HepG2 (cell line): Measurements from ENCODE around the gene SLC38A3. TPM values are rescaled to one million over a fixed set of nuclear protein-coding genes. Genes with fewer than 3 reads are reported as not detected.

Experiments
- CHCHD3 ChIP-seq: sonication (generic); formaldehyde crosslinking; IDR thresholded peaks from 2 replicates; pipeline ENCODE4 v1.8.0; 2022; ENCODE audit warnings: mild to moderate bottlenecking, missing genetic modification reagents, moderate library complexity
- DPF2 ChIP-seq: sonication (generic); formaldehyde crosslinking; IDR thresholded peaks from 2 replicates; pipeline ENCODE4 v1.4.0; 2020; ENCODE audit warnings: mild to moderate bottlenecking, low read depth, missing genetic modification reagents, borderline replicate concordance
- ETV5 ChIP-seq: IDR thresholded peaks from 2 replicates; pipeline ENCODE4 v1.6.1; 2018; ENCODE audit warnings: missing biosample characterization, missing genetic modification reagents, inconsistent platforms, borderline replicate concordance
- FOSL2 ChIP-seq: sonication (generic); formaldehyde crosslinking; IDR thresholded peaks from 2 replicates; pipeline ENCODE4 v1.4.0; 2020; ENCODE audit warnings: missing genetic modification reagents
- GTF3A ChIP-seq: sonication (generic); formaldehyde crosslinking; conservative IDR thresholded peaks from 2 replicates; pipeline ENCODE4 v1.4.0; 2020; ENCODE audit warnings: mild to moderate bottlenecking, missing genetic modification reagents
- HIVEP1 ChIP-seq: sonication (generic); formaldehyde crosslinking; IDR thresholded peaks from 2 replicates; pipeline ENCODE4 v1.4.0; 2020; ENCODE audit warnings: mild to moderate bottlenecking, missing genetic modification reagents
- HOXA3 ChIP-seq: sonication (generic); formaldehyde crosslinking; IDR thresholded peaks from 2 replicates; pipeline ENCODE4 v1.5.0; 2020; ENCODE audit warnings: missing genetic modification reagents
- JDP2 ChIP-seq: sonication (generic); formaldehyde crosslinking; IDR thresholded peaks from 2 replicates; pipeline ENCODE4 v1.8.1; 2022; ENCODE audit warnings: missing genetic modification reagents, borderline replicate concordance
- MATR3 ChIP-seq: sonication (generic); formaldehyde crosslinking; IDR thresholded peaks from 2 replicates; pipeline ENCODE4 v1.4.0; 2020; ENCODE audit warnings: missing genetic modification reagents
- MAZ ChIP-seq, 2 experiments: sonication (generic) in 1 of 2; formaldehyde crosslinking in 1 of 2; IDR thresholded peaks; 2 replicates each; pipeline versions ENCODE4 v1.5.0 to v1.6.1; 2012 to 2020; ENCODE audit warnings: low read depth in 2 of 2, mild to moderate bottlenecking in 2 of 2, borderline replicate concordance in 1 of 2, improper control_type of control experiment in 1 of 2, low read length in 1 of 2, missing genetic modification reagents in 1 of 2, moderate library complexity in 1 of 2
- NFRKB ChIP-seq: fragments of 450-650 bp; IDR thresholded peaks from 2 replicates; pipeline ENCODE4 v1.6.1; 2017
- NFYB ChIP-seq: sonication (generic); formaldehyde crosslinking; IDR thresholded peaks from 2 replicates; pipeline ENCODE4 v1.4.0; 2020; ENCODE audit warnings: missing genetic modification reagents
- PPARG ChIP-seq: conservative IDR thresholded peaks from 2 replicates; pipeline ENCODE4 v1.6.1; 2016; ENCODE audit warnings: missing biosample characterization, missing genetic modification reagents
- SALL1 ChIP-seq: sonication (generic); formaldehyde crosslinking; IDR thresholded peaks from 2 replicates; pipeline ENCODE4 v1.8.0; 2022; ENCODE audit warnings: mild to moderate bottlenecking, missing genetic modification reagents
- SPEN ChIP-seq: sonication (generic); formaldehyde crosslinking; IDR thresholded peaks from 2 replicates; pipeline ENCODE4 v1.5.1; 2020; ENCODE audit warnings: low read depth, mild to moderate bottlenecking, missing genetic modification reagents
- ZC3H4 ChIP-seq: sonication (generic); formaldehyde crosslinking; IDR thresholded peaks from 2 replicates; pipeline ENCODE4 v1.4.0; 2020; ENCODE audit warnings: missing genetic modification reagents, borderline replicate concordance
- ZFP36L2 ChIP-seq: sonication (generic); formaldehyde crosslinking; IDR thresholded peaks from 2 replicates; pipeline ENCODE4 v1.4.0; 2020; ENCODE audit warnings: missing genetic modification reagents
- ZNF441 ChIP-seq: sonication (generic); formaldehyde crosslinking; IDR thresholded peaks from 2 replicates; pipeline ENCODE4 v1.7.0; 2021; ENCODE audit warnings: missing genetic modification reagents, borderline replicate concordance
- ZNF574 ChIP-seq: sonication (generic); formaldehyde crosslinking; IDR thresholded peaks from 2 replicates; pipeline ENCODE4 v1.4.0; 2020; ENCODE audit warnings: missing genetic modification reagents
- ZNF775 ChIP-seq: sonication (generic); formaldehyde crosslinking; IDR thresholded peaks from 2 replicates; pipeline ENCODE4 v1.4.0; 2020; ENCODE audit warnings: missing genetic modification reagents, mild to moderate bottlenecking, moderate library complexity, borderline replicate concordance
- ZSCAN5A ChIP-seq: sonication (generic); formaldehyde crosslinking; IDR thresholded peaks from 2 replicates; pipeline ENCODE4 v1.8.0; 2022; ENCODE audit warnings: mild to moderate bottlenecking, missing genetic modification reagents, borderline replicate concordance
- polyA plus RNA-seq, 8 experiments: library from polyadenylated mRNA; depleted of rRNA in 3 of 8; stranded (reverse) in 7 of 8; unstranded in 1 of 8; fragments of >200 nt; fragmentation: Illumina TruSeq in 4 of 8; extraction: Trizol in 4 of 8; gene quantifications; 2 replicates each; pipeline versions ENCODE4 v1.2.1 to v1.2.3, GENCODE V29; 2011 to 2016; ENCODE audit warnings: low read depth in 4 of 8, missing spikeins in 1 of 8, mixed read lengths in 1 of 8; ENCODE audit not compliant: insufficient read depth in 1 of 8
- total RNA-seq, 5 experiments: library from RNA; depleted of rRNA; stranded (reverse); fragments of >200 nt; fragmentation: Illumina TruSeq; extraction: Trizol; gene quantifications; 2 replicates each; pipeline ENCODE4 v1.2.3, GENCODE V29; 2016; ENCODE audit warnings: low read depth in 1 of 5
- TF ChIP-seq, protein P1 (sequence below): sonication (generic); formaldehyde crosslinking; IDR thresholded peaks from 2 replicates; pipeline ENCODE4 v1.8.1; 2023; ENCODE audit warnings: mild to moderate bottlenecking, moderate library complexity, missing genetic modification reagents
- TF ChIP-seq, protein P2 (sequence below): sonication (generic); formaldehyde crosslinking; IDR thresholded peaks from 2 replicates; pipeline ENCODE4 v1.4.0; 2020; ENCODE audit warnings: missing genetic modification reagents

SLC38A3 gene
- total and polyA plus RNA-seq, 2 of the 13 experiments (the other 11 are each of a cell fraction or from before 2014, with no cell fraction given) = 29.8 to 164 TPM

DNA sequence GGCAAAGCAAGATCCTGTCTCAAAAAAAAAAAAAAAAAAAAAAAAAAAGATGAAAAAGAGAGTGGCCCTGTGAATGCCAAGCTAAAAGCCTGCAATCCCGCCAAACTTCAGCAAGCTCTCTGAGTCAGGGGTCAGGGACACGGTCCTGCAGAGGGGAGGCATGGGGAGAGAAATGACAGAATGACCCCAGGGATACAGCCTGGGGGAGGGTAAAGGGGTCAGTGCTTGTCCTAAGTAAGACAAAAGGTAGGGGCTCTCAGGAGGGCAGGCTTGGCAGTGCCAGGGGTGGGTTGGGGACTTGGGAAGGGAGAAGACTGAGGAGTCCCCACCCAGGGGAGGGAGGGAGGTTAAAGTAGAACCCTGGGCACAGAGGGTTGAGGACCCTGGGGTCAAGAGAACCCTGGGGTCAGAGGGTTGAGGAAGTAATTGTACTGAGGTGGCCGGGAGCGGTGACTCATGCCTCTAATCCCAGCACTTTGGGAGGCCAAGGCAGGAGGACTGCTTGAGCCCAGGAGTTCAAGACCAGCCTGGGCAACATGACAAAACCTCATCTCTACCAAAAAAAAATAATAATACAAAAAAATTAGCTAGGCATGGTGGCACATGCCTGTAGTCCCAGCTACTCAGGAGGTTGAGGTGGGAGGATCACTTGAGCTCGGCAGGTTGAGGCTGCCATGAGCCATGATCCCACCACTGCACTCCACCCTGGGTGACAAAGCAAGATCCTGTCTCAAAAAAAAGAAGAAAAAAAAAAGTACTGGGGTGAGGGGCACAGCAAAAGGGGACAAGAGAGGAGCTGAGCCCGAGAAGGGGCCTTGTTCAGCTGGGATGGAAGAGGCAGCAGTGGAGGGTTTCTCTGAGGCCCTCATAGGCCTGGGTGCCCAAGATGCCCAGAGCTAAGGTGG lies 58.7 kb downstream of the SLC38A3 start (continued):
- TF ChIP-seq ZC3H4 (no peak), ZNF441 (CRISPR knock-in tag) (no peak), HIVEP1 (CRISPR knock-in tag) (no peak), ZFP36L2 (CRISPR knock-in tag) (no peak), ZNF775 (CRISPR knock-in tag) (no peak), FOSL2 (CRISPR knock-in tag) (peak; percentile 83), ETV5 (CRISPR knock-in tag) (peak; percentile 15; the same call in 1 of the 2 replicates), HOXA3 (CRISPR knock-in tag) (0 out of 2 replicates have a peak, but pooled peaks have one; percentile 2), NFYB (CRISPR knock-in tag) (no peak), DPF2 (CRISPR knock-in tag) (peak; percentile 20; the same call in 1 of the 2 replicates), MATR3 (CRISPR knock-in tag) (no peak), NFRKB (no peak), ZSCAN5A (CRISPR knock-in tag) (no peak), JDP2 (CRISPR knock-in tag) (no peak), CHCHD3 (no peak), MAZ (IDR thresholded peaks at IDR 0.05; ENCODE audit: borderline replicate concordance, low read depth, low read length) (peak; percentile 28; the same call in 1 of the 2 replicates), MAZ (CRISPR knock-in tag; IDR thresholded peaks at IDR 0.05; ENCODE audit: low read depth) (no peak), ZNF574 (CRISPR knock-in tag) (peak; percentile 2; the same call in 1 of the 2 replicates), SALL1 (CRISPR knock-in tag) (0 out of 2 replicates have a peak, but pooled peaks have one; percentile 21), SPEN (CRISPR knock-in tag) (no peak), PPARG (CRISPR knock-in tag) (peak; percentile 63; the same call in 1 of the 2 replicates), GTF3A (no peak)
- TF ChIP-seq, protein P1, sequence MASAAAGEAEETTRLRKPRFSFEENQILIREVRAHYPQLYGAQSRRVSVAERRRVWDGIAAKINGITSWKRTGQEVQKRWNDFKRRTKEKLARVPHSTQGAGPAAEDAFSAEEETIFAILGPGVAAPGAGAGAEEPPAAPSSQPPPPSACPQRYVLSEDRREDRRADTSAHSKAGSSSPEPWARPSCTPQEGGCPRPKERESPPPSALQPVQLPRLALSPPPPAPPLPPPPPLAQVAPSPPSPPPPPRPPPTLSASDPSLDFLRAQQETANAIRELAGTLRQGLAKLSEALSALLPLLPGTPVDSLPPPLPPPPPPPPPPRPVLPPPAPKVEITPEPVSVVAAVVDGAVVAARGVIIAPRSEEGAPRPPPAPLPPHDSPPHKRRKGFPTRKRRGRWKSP = 0 out of 2 replicates have a peak, but pooled peaks have one; percentile 28
- TF ChIP-seq, protein P2, sequence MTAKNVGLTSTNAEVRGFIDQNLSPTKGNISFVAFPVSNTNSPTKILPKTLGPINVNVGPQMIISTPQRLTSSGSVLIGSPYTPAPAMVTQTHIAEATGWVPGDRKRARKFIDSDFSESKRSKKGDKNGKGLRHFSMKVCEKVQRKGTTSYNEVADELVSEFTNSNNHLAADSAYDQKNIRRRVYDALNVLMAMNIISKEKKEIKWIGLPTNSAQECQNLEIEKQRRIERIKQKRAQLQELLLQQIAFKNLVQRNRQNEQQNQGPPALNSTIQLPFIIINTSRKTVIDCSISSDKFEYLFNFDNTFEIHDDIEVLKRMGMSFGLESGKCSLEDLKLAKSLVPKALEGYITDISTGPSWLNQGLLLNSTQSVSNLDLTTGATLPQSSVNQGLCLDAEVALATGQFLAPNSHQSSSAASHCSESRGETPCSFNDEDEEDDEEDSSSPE (CRISPR knock-in tag) = peak; percentile 64
